Measurements from ENCODE around the gene HDGFL2. TPM values are rescaled to one million over a fixed set of nuclear protein-coding genes. Genes with fewer than 3 reads are reported as not detected.

Gene HDGFL2
- total and polyA plus RNA-seq, 8 donors = 12.8 to 32.9 (median 18.3) TPM

GRCh38 chr19:4512070-4512469 lies 40.0 kb downstream of the HDGFL2 start:
- Histone ChIP-seq H3K36me3 (no peaks in the 10 kb centered on the region), H3K27ac (no peak overlapping the region), H3K4me3 (no peak overlapping the region), H3K9me3 (no peaks in the 10 kb centered on the region), H3K27me3 (no peaks in the 10 kb centered on the region), H3K4me1 (no peaks in the 10 kb centered on the region)
- peak in 1 of 6 donors; percentile 52 for DNase-seq
- WGBS, 2 donors = 90 to 92% methylated on average over 17 of the region's 17 CpGs
- no peak for TF ChIP-seq CTCF (IDR thresholded peaks at IDR 0.05)
- no peak for ATAC-seq
- FAIRE-seq = no peak
- intact Hi-C loops (cut with DNase I) = no loop called here

- Histone ChIP-seq H3K9me3 (no peaks in the 10 kb centered on the region), H3K36me3 (no peaks in the 10 kb centered on the region), H3K4me3 (no peak overlapping the region), H3K27ac (no peak overlapping the region), H3K27me3 (no peaks in the 10 kb centered on the region), H3K4me1 (no peaks in the 10 kb centered on the region)
- DNase-seq (no peak), ATAC-seq (no peak), FAIRE-seq (no peak)
- WGBS, 2 donors = 92 to 95% methylated on average over 17 of the region's 17 CpGs
- intact Hi-C loops (cut with DNase I) = no loop called here
- TF ChIP-seq CTCF (IDR thresholded peaks at IDR 0.05) = no peak
Observed at GRCh38 chr19:4513248-4513647, 41.2 kb downstream of the HDGFL2 start.

- H3K4me1 ChIP-seq = no peaks in the 10 kb centered on the region
- no peaks in the 10 kb centered on the region for H3K27me3 ChIP-seq
- H3K36me3 ChIP-seq = no peaks in the 10 kb centered on the region
- intact Hi-C loops (cut with DNase I) = no loop called here
- DNase-seq (no peak), ATAC-seq (no peak), FAIRE-seq (no peak)
- no peak overlapping the region for H3K4me3 ChIP-seq
- WGBS, 2 donors = 89 to 95% methylated on average over 5 of the region's 5 CpGs
- TF ChIP-seq CTCF (IDR thresholded peaks at IDR 0.05) = no peak
- H3K9me3 ChIP-seq = no peaks in the 10 kb centered on the region
- no peak overlapping the region for H3K27ac ChIP-seq
Observed at GRCh38 chr19:4515732-4516131, 43.6 kb downstream of the HDGFL2 start.

- ATAC-seq (no peak), DNase-seq (no peak), FAIRE-seq (no peak)
- intact Hi-C loops (cut with DNase I) = no loop called here
- H3K4me3 ChIP-seq = no peak overlapping the region
- H3K4me1 ChIP-seq = no peaks in the 10 kb centered on the region
- no peak overlapping the region for H3K27ac ChIP-seq
- H3K27me3 ChIP-seq = no peaks in the 10 kb centered on the region
- no peak for TF ChIP-seq CTCF (IDR thresholded peaks at IDR 0.05)
- H3K9me3 ChIP-seq = no peaks in the 10 kb centered on the region
- H3K36me3 ChIP-seq = no peaks in the 10 kb centered on the region
- 87 to 91% methylated on average over 14 of the region's 14 CpGs for WGBS, 2 donors
Observed at GRCh38 chr19:4516199-4516938, 44.3 kb downstream of the HDGFL2 start.

GRCh38 chr19:4516939-4517300 lies 44.8 kb downstream of the HDGFL2 start:
- no peak for ATAC-seq

More at GRCh38 chr19:4516939-4517300, 44.8 kb downstream of the HDGFL2 start:
- H3K27ac ChIP-seq = no peak overlapping the region
- intact Hi-C loops (cut with DNase I) = no loop called here
- no peaks in the 10 kb centered on the region for H3K4me1 ChIP-seq
- H3K4me3 ChIP-seq = no peak overlapping the region
- H3K27me3 ChIP-seq = no peaks in the 10 kb centered on the region
- 82 to 84% methylated on average over 8 of the region's 8 CpGs for WGBS, 2 donors
- no peaks in the 10 kb centered on the region for H3K9me3 ChIP-seq
- FAIRE-seq = no peak
- DNase-seq = peak in 1 of 6 donors; percentile 65
- TF ChIP-seq CTCF (IDR thresholded peaks at IDR 0.05) = no peak
- no peaks in the 10 kb centered on the region for H3K36me3 ChIP-seq

Data from pancreas (tissue), 10 donors.